Gastrocnemius medialis (tissue), 4 donors: ENCODE measurements around the gene ASB10. TPM values are rescaled to one million over a fixed set of nuclear protein-coding genes. Genes with fewer than 3 reads are reported as not detected.
A peak's percentile ranks its signal among the peaks of the same experiment; 100 is the strongest.

Experiments used
- ATAC-seq, 2 donors: fragments of 150-250 bp; one replicate each; pipeline ENCODE4 v1.9.1; 2016
- DNase-seq, 2 donors: peaks; one replicate each; pipeline ENCODE4 v3.0.0-alpha.2; 2019
- H3K27ac ChIP-seq, 4 donors: fragments of 200-600 bp; sonication (generic); 1 replicate in 1 of 4; 2 replicates in 3 of 4; pipeline ENCODE4 v1.5.1; 2016 to 2018; ENCODE audit warnings: mild to moderate bottlenecking in 2 of 4, moderate library complexity in 1 of 4
- H3K27me3 ChIP-seq, 3 donors: fragments of 200-600 bp; sonication (generic) in 2 of 3; 1 replicate in 1 of 3; 2 replicates in 2 of 3; pipeline versions ENCODE4 v1.5.1 to v1.6.0; 2016 to 2019; ENCODE audit warnings: mild to moderate bottlenecking in 1 of 3, moderate library complexity in 1 of 3
- H3K36me3 ChIP-seq, 2 donors: fragments of 200-600 bp; sonication (generic) in 1 of 2; one replicate each; pipeline ENCODE4 v1.5.1; 2017 to 2018
- H3K4me1 ChIP-seq, 2 donors: fragments of 200-600 bp; sonication (generic) in 1 of 2; one replicate each; pipeline ENCODE4 v1.5.1; 2016 to 2017; ENCODE audit warnings: mild to moderate bottlenecking in 2 of 2
- H3K4me3 ChIP-seq, 4 donors: fragments of 200-600 bp; sonication (generic) in 3 of 4; 1 replicate in 1 of 4; 2 replicates in 3 of 4; pipeline ENCODE4 v1.5.1; 2016 to 2019; ENCODE audit warnings: mild to moderate bottlenecking in 2 of 4
- H3K9me3 ChIP-seq, 3 donors: fragments of 200-600 bp; sonication (generic) in 2 of 3; 1 replicate in 1 of 3; 2 replicates in 2 of 3; pipeline ENCODE4 v1.5.1; 2016 to 2019
- POLR2A ChIP-seq, 2 donors: fragments of 450-650 bp; IDR thresholded peaks; one replicate each; pipeline ENCODE4 v1.6.1; 2017; ENCODE audit warnings: antibody characterized with exemption in 2 of 2, mild to moderate bottlenecking in 2 of 2, moderate library complexity in 2 of 2
- in situ Hi-C, 4 donors: fragments of 200-750 bp; cut with MboI; loops; one replicate each; pipeline versions ENCODE4 v1.15.0 to v1.8.0; 2017; ENCODE audit warnings: low sequenced_read_pairs in 4 of 4
- intact Hi-C: fragments of 100-400 bp; cut with DNase I; formaldehyde crosslinking; loops from one replicate; pipeline ENCODE4 v1.15.1; 2023; ENCODE audit warnings: low total_unique reads
- total RNA-seq, 4 donors: library from RNA; depleted of rRNA; stranded (reverse); fragments of >200 nt; gene quantifications; one replicate each; pipeline versions ENCODE4 v1.1.0 to v1.2.3, GENCODE V29; 2016
- TF ChIP-seq, protein P1 (sequence below), 5 experiments: fragments of 450-650 bp in 3 of 5; fragments of 200-600 bp in 2 of 5; sonication (generic) in 2 of 5; IDR thresholded peaks in 4 of 5; conservative IDR thresholded peaks in 1 of 5; 1 replicate in 4 of 5; 2 replicates in 1 of 5; pipeline ENCODE4 v1.5.1; 2016 to 2019; ENCODE audit warnings: antibody characterized with exemption in 5 of 5, mild to moderate bottlenecking in 3 of 5, moderate library complexity in 3 of 5

ASB10 gene
- total RNA-seq, 4 donors from 2014 or later = 17.1 to 24.8 (median 21.6) TPM

DNA sequence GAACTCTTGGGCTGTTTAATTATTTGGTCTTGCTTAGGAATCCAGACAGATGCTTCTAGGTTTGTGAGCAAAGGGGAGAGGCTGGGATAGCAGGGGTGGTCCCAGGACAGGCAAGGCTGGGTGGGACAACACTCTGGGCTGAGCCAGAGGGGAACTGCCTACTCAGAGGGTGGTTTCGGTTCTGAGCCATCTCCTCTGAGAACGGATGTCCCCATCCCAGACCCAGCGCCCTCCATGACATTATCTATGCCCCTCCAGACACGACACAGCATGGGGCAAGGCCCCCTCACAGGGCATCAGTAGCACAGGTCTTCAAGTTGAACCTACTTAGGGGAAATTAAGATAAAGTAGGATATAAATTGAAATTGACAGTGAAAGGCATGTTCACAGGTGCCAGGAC is 7.1 kb downstream of the ASB10 start:
- in situ Hi-C loops = loop anchor here in 2 of 4 donors (10.0 kb wide), 1 partner anchor 55 kb away; no protein-coding TSS in a partner anchor
- intact Hi-C loops = no loop called here
- TF ChIP-seq POLR2A (IDR thresholded peaks at IDR 0.05) = no peak
- TF ChIP-seq, protein P1, sequence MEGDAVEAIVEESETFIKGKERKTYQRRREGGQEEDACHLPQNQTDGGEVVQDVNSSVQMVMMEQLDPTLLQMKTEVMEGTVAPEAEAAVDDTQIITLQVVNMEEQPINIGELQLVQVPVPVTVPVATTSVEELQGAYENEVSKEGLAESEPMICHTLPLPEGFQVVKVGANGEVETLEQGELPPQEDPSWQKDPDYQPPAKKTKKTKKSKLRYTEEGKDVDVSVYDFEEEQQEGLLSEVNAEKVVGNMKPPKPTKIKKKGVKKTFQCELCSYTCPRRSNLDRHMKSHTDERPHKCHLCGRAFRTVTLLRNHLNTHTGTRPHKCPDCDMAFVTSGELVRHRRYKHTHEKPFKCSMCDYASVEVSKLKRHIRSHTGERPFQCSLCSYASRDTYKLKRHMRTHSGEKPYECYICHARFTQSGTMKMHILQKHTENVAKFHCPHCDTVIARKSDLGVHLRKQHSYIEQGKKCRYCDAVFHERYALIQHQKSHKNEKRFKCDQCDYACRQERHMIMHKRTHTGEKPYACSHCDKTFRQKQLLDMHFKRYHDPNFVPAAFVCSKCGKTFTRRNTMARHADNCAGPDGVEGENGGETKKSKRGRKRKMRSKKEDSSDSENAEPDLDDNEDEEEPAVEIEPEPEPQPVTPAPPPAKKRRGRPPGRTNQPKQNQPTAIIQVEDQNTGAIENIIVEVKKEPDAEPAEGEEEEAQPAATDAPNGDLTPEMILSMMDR (IDR thresholded peaks at IDR 0.05 in 4 of 5, conservative IDR thresholded peaks at IDR 0.05 in 1 of 5) = no peak

DNA sequence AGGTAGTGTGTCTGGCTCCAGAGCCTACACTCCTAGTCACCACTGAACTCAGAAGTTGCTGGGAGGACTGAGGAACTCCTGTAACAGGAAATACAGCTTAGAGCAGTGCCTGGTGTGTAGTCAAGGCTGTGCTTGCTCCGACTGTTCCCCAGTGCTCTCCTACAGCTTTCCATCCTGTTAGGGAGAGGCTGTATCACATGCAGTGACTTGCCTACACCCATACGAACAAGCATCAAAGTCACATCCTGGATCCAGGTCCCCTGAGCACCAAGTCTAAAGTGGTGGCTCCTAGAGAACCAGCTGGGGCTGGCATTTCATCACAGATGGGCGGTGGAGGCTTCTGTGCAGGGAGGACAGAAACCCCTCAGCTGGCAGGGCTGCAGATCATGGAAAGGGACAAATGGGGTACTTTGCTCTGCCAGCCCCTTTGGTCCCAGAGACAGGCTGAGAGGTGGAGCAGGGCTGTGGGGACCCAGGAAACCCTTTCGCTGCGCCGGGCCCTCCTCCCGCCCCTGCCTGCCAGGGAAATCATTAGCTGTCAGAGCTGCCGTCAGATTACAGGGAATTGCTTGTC is 7.7 kb downstream of the ASB10 start:
- TF ChIP-seq, protein P1 (IDR thresholded peaks at IDR 0.05 in 4 of 5, conservative IDR thresholded peaks at IDR 0.05 in 1 of 5) = no peak
- TF ChIP-seq POLR2A (IDR thresholded peaks at IDR 0.05) = no peak
- H3K4me1 ChIP-seq = peaks cover 19 to 25% of the 10 kb centered on the region in 2 donors
- peak overlapping the region in 1 of 4 donors; percentile 34 for H3K27ac ChIP-seq
- DNase-seq (peak in 1 of 2 donors; percentile 5), ATAC-seq (no peak)
- H3K4me3 ChIP-seq = no peak overlapping the region
- in situ Hi-C loops (loop anchor here in 2 of 4 donors (10.0 kb wide), 1 partner anchor 55 kb away; no protein-coding TSS in a partner anchor), intact Hi-C loops (no loop called here)
- no peaks in the 10 kb centered on the region for H3K9me3 ChIP-seq
- H3K36me3 ChIP-seq = peaks cover 0 to 10% of the 10 kb centered on the region in 2 donors
- no peaks in the 10 kb centered on the region for H3K27me3 ChIP-seq

More for the DNA sequence above, 7.1 kb downstream of the ASB10 start:
- Histone ChIP-seq H3K4me3 (no peak overlapping the region), H3K4me1 (peaks cover 19 to 25% of the 10 kb centered on the region in 2 donors), H3K27me3 (no peaks in the 10 kb centered on the region), H3K9me3 (no peaks in the 10 kb centered on the region), H3K36me3 (peaks cover 0 to 10% of the 10 kb centered on the region in 2 donors), H3K27ac (no peak overlapping the region)
- DNase-seq (peak in 1 of 2 donors; percentile 8), ATAC-seq (no peak)

GRCh38 chr7:151178831-151179230 is 8.2 kb downstream of the ASB10 start:
- H3K4me1 ChIP-seq = peaks cover 19 to 25% of the 10 kb centered on the region in 2 donors
- no peaks in the 10 kb centered on the region for H3K27me3 ChIP-seq
- peak in 1 of 2 donors; percentile 8 for DNase-seq
- TF ChIP-seq POLR2A (IDR thresholded peaks at IDR 0.05) = no peak
- TF ChIP-seq, protein P1 (IDR thresholded peaks at IDR 0.05 in 4 of 5, conservative IDR thresholded peaks at IDR 0.05 in 1 of 5) = no peak
- H3K27ac ChIP-seq = peak overlapping the region in 1 of 4 donors; percentile 34
- intact Hi-C loops = no loop called here
- peaks cover 0 to 10% of the 10 kb centered on the region in 2 donors for H3K36me3 ChIP-seq
- no peak for ATAC-seq
- H3K9me3 ChIP-seq = no peaks in the 10 kb centered on the region
- in situ Hi-C loops = loop anchor here in 2 of 4 donors (10.0 kb wide), 1 partner anchor 54 kb away; no protein-coding TSS in a partner anchor
- no peak overlapping the region for H3K4me3 ChIP-seq

DNA sequence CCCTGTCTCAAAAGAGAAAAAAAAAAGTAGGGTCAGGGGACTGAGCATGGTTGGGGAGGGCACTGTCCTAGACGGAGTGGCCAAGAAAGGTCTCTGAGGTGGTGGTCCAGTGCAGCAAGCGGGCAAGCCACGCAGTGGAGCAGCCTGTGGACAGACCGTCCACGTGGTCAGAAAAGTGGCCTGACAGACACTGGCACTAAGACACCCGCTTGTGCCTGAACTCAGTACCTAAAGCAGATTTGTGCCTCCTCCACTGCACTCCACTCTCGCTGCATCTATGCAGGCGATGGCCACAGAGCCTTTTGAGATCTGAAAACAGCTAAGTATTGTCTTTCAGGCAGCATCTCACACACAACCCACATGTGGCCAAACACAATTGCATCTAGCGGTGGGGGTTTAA is 8.8 kb downstream of the ASB10 start:
- in situ Hi-C loops = loop anchor here in 2 of 4 donors (10.0 kb wide), 1 partner anchor 53 kb away; no protein-coding TSS in a partner anchor
- TF ChIP-seq, protein P1 (IDR thresholded peaks at IDR 0.05 in 4 of 5, conservative IDR thresholded peaks at IDR 0.05 in 1 of 5) = no peak

More for the DNA sequence above, 8.8 kb downstream of the ASB10 start:
- Histone ChIP-seq H3K36me3 (peaks cover 0 to 10% of the 10 kb centered on the region in 2 donors), H3K27me3 (no peaks in the 10 kb centered on the region), H3K27ac (peak overlapping the region in 1 of 4 donors; percentile 34), H3K9me3 (no peaks in the 10 kb centered on the region), H3K4me1 (peaks cover 19 to 25% of the 10 kb centered on the region in 2 donors), H3K4me3 (no peak overlapping the region)
- intact Hi-C loops = no loop called here
- ATAC-seq (no peak), DNase-seq (peak in 1 of 2 donors; percentile 6)
